Measurements from ENCODE around the gene GRIK4.

The GRIK4 gene

DNA sequence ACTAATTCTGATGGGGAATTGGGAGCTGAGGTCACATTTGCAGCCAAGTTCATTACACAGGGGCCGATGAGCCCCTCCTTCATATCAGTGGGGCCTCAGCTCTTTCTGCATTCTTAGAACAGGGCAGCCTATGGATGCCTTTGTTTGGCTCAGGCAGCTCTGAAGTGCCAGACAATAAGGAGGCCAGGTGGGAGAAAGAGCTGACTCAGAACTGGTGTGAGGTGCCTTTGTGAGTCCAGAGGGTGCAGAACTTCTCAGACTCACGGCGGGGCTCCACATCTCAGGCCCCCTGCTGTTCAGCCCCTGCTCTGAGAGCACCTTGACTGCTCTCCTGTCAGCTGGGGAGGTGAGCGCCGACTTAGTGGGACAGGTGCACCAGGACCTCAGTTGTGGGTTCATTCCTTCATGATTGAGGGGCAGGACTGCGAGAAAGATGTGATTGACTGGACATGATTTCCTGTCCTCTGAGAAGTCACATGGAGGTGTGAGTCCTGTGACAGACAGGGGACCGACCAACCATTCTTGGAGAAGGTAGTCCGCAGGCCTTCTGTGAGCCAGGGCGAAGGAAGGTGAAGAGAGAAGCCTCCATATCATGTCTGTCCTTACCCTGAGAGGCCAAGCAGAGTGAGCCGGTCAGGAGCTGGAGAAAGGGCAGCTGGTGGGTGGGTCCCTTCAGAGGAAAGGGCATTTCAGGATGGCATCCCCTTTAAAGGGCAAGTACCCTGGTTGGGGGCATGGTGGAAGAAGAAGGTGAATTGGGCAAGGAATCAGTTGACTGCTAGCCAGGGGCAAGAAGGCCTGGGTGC, 267.3 kb downstream of the GRIK4 start:
- Histone ChIP-seq H3K27ac (replicated peaks) (no peak overlapping the region), H3K4me3 (replicated peaks; ENCODE audit: insufficient read depth, low read length) (no peak overlapping the region), H3K27me3 (ENCODE audit: insufficient read depth, poor library complexity, severe bottlenecking) (no peaks in the 10 kb centered on the region)
- TF ChIP-seq POLR2AphosphoS5 (IDR thresholded peaks at IDR 0.05; ENCODE audit: low read depth): no peak
- TF ChIP-seq SPI1 (IDR thresholded peaks at IDR 0.05; ENCODE audit: borderline replicate concordance, low read depth): no peak
- no peak for TF ChIP-seq GABPA (IDR thresholded peaks at IDR 0.05; ENCODE audit: low read depth)
- TF ChIP-seq, protein P1, sequence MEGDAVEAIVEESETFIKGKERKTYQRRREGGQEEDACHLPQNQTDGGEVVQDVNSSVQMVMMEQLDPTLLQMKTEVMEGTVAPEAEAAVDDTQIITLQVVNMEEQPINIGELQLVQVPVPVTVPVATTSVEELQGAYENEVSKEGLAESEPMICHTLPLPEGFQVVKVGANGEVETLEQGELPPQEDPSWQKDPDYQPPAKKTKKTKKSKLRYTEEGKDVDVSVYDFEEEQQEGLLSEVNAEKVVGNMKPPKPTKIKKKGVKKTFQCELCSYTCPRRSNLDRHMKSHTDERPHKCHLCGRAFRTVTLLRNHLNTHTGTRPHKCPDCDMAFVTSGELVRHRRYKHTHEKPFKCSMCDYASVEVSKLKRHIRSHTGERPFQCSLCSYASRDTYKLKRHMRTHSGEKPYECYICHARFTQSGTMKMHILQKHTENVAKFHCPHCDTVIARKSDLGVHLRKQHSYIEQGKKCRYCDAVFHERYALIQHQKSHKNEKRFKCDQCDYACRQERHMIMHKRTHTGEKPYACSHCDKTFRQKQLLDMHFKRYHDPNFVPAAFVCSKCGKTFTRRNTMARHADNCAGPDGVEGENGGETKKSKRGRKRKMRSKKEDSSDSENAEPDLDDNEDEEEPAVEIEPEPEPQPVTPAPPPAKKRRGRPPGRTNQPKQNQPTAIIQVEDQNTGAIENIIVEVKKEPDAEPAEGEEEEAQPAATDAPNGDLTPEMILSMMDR (IDR thresholded peaks at IDR 0.05; ENCODE audit: insufficient read depth, low read length): no peak
- TF ChIP-seq, protein P2, sequence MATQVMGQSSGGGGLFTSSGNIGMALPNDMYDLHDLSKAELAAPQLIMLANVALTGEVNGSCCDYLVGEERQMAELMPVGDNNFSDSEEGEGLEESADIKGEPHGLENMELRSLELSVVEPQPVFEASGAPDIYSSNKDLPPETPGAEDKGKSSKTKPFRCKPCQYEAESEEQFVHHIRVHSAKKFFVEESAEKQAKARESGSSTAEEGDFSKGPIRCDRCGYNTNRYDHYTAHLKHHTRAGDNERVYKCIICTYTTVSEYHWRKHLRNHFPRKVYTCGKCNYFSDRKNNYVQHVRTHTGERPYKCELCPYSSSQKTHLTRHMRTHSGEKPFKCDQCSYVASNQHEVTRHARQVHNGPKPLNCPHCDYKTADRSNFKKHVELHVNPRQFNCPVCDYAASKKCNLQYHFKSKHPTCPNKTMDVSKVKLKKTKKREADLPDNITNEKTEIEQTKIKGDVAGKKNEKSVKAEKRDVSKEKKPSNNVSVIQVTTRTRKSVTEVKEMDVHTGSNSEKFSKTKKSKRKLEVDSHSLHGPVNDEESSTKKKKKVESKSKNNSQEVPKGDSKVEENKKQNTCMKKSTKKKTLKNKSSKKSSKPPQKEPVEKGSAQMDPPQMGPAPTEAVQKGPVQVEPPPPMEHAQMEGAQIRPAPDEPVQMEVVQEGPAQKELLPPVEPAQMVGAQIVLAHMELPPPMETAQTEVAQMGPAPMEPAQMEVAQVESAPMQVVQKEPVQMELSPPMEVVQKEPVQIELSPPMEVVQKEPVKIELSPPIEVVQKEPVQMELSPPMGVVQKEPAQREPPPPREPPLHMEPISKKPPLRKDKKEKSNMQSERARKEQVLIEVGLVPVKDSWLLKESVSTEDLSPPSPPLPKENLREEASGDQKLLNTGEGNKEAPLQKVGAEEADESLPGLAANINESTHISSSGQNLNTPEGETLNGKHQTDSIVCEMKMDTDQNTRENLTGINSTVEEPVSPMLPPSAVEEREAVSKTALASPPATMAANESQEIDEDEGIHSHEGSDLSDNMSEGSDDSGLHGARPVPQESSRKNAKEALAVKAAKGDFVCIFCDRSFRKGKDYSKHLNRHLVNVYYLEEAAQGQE (IDR thresholded peaks at IDR 0.05; ENCODE audit: insufficient replicate concordance, low read depth): no peak
- no peak for DNase-seq (ENCODE audit: low read depth in 1 of 2, low spot score in 1 of 2)

DNA sequence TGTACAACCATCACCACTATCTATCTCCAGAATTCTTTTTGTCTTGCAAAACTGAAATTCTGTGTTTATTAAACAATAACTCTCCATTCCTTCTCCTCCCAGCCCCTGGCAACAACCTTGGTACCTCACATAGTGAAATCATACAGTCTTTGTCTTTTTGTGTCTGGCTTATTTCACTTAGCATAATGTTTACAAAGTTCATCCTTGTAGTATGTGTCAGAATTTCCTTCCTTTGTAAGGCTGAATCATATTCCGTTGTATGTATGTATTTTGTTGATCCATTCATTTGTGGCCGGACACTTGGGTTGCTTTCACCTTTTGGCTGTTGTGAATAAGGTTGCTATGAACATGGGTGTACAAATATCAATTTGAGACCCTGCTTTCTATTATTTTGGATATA, 268.7 kb downstream of the GRIK4 start:
- Histone ChIP-seq H3K27ac (replicated peaks) (no peak overlapping the region), H3K4me3 (replicated peaks; ENCODE audit: insufficient read depth, low read length) (no peak overlapping the region), H3K27me3 (ENCODE audit: insufficient read depth, poor library complexity, severe bottlenecking) (no peaks in the 10 kb centered on the region)
- DNase-seq (ENCODE audit: low read depth in 1 of 2, low spot score in 1 of 2): no peak
- TF ChIP-seq SPI1 (IDR thresholded peaks at IDR 0.05; ENCODE audit: borderline replicate concordance, low read depth) (no peak), GABPA (IDR thresholded peaks at IDR 0.05; ENCODE audit: low read depth) (no peak), POLR2AphosphoS5 (IDR thresholded peaks at IDR 0.05; ENCODE audit: low read depth) (no peak)
- TF ChIP-seq, protein P1 (IDR thresholded peaks at IDR 0.05; ENCODE audit: insufficient read depth, low read length): no peak
- TF ChIP-seq, protein P2 (IDR thresholded peaks at IDR 0.05; ENCODE audit: insufficient replicate concordance, low read depth): no peak

GRCh38 chr11:120781486-120782120, 270.1 kb downstream of the GRIK4 start:
- Histone ChIP-seq H3K27me3 (ENCODE audit: insufficient read depth, poor library complexity, severe bottlenecking) (no peaks in the 10 kb centered on the region), H3K4me3 (replicated peaks; ENCODE audit: insufficient read depth, low read length) (no peak overlapping the region), H3K27ac (replicated peaks) (no peak overlapping the region)
- no peak for DNase-seq (ENCODE audit: low read depth in 1 of 2, low spot score in 1 of 2)
- TF ChIP-seq, protein P1 (IDR thresholded peaks at IDR 0.05; ENCODE audit: insufficient read depth, low read length): no peak
- TF ChIP-seq POLR2AphosphoS5 (IDR thresholded peaks at IDR 0.05; ENCODE audit: low read depth) (no peak), SPI1 (IDR thresholded peaks at IDR 0.05; ENCODE audit: borderline replicate concordance, low read depth) (no peak), GABPA (IDR thresholded peaks at IDR 0.05; ENCODE audit: low read depth) (no peak)
- TF ChIP-seq, protein P2 (IDR thresholded peaks at IDR 0.05; ENCODE audit: insufficient replicate concordance, low read depth): no peak
